ENCODE measurements around the gene TUSC2. TPM values are rescaled to one million over a fixed set of nuclear protein-coding genes. Genes with fewer than 3 reads are reported as not detected.

The TUSC2 gene
- total and polyA plus RNA-seq, 10 of the 15 experiments (the other 5 are each of a cell fraction or from before 2014, with no cell fraction given), result 4.0 to 73.8 (median 34.3) TPM

DNA sequence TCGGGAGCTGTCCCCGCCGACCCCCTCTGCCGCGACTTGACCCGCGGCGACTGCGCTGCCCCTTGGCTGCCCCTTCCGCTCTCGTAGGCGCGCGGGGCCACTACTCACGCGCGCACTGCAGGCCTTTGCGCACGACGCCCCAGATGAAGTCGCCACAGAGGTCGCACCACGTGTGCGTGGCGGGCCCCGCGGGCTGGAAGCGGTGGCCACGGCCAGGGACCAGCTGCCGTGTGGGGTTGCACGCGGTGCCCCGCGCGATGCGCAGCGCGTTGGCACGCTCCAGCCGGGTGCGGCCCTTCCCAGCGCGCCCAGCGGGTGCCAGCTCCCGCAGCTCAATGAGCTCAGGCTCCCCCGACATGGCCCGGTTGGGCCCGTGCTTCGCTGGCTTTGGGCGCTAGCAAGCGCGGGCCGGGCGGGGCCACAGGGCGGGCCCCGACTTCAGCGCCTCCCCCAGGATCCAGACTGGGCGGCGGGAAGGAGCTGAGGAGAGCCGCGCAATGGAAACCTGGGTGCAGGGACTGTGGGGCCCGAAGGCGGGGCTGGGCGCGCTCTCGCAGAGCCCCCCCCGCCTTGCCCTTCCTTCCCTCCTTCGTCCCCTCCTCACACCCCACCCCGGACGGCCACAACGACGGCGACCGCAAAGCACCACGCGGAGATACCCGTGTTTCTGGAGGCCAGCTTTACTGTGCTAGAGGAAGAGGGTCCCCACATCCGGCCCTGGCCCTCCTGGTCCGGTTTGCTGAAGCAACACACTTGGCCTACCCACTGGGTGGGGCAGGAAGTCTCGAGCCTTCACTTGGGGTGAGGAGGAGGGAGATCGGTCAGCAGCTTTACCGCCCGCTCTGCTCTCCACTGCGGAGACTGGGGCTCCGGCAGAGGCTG lies 12.7 kb upstream of the TUSC2 start, which contains the start of gene RASSF1 (continued):
- TF ChIP-seq FOS (IDR thresholded peaks at IDR 0.05; ENCODE audit: borderline replicate concordance, extremely low read depth, insufficient read length) (no peak), IKZF2 (IDR thresholded peaks at IDR 0.05) (peak in 1 of 2 experiments; percentile 24; a peak in 1 of 4 replicates), ASH2L (IDR thresholded peaks at IDR 0.05; ENCODE audit: borderline replicate concordance, low read depth) (no peak), ZNF207 (IDR thresholded peaks at IDR 0.05; ENCODE audit: borderline replicate concordance) (no peak), SMAD5 (IDR thresholded peaks at IDR 0.05; ENCODE audit: low read depth) (no peak), YBX1 (IDR thresholded peaks at IDR 0.05) (no peak), CREM (IDR thresholded peaks at IDR 0.05; ENCODE audit: low read depth) (0 out of 2 replicates have a peak, but pooled peaks have one; percentile 6), NR2F1 (conservative IDR thresholded peaks at IDR 0.05) (peak; percentile 67; the same call in 1 of the 2 replicates), CREB1 (IDR thresholded peaks at IDR 0.05; ENCODE audit: low read depth) (no peak), SUPT20H (IDR thresholded peaks at IDR 0.05; ENCODE audit: borderline replicate concordance, control insufficient read depth, low read depth, low read length) (no peak), WRNIP1 (IDR thresholded peaks at IDR 0.05; ENCODE audit: borderline replicate concordance, low read depth, low read length) (no peak), MEF2A (IDR thresholded peaks at IDR 0.05; ENCODE audit: insufficient read depth, low read depth, low read length) (no peak), CHD2 (IDR thresholded peaks at IDR 0.05; ENCODE audit: borderline replicate concordance, low read depth, low read length) (no peak), CHD4 (IDR thresholded peaks at IDR 0.05) (no peak), MLLT1 (IDR thresholded peaks at IDR 0.05) (peak; percentile 99), SREBF1 (IDR thresholded peaks at IDR 0.05; ENCODE audit: low read length) (no peak), POLR2A (IDR thresholded peaks at IDR 0.05; ENCODE audit: low read depth, low read length) (peak; percentile 79), CBX3 (IDR thresholded peaks at IDR 0.05; ENCODE audit: borderline replicate concordance, low read depth) (no peak), POU2F2 (IDR thresholded peaks at IDR 0.05; ENCODE audit: borderline replicate concordance, low read depth, low read length) (0 out of 3 replicates have a peak, but pooled peaks have one; percentile 29), SREBF2 (IDR thresholded peaks at IDR 0.05; ENCODE audit: low read length) (no peak)
- TF ChIP-seq, protein P1, sequence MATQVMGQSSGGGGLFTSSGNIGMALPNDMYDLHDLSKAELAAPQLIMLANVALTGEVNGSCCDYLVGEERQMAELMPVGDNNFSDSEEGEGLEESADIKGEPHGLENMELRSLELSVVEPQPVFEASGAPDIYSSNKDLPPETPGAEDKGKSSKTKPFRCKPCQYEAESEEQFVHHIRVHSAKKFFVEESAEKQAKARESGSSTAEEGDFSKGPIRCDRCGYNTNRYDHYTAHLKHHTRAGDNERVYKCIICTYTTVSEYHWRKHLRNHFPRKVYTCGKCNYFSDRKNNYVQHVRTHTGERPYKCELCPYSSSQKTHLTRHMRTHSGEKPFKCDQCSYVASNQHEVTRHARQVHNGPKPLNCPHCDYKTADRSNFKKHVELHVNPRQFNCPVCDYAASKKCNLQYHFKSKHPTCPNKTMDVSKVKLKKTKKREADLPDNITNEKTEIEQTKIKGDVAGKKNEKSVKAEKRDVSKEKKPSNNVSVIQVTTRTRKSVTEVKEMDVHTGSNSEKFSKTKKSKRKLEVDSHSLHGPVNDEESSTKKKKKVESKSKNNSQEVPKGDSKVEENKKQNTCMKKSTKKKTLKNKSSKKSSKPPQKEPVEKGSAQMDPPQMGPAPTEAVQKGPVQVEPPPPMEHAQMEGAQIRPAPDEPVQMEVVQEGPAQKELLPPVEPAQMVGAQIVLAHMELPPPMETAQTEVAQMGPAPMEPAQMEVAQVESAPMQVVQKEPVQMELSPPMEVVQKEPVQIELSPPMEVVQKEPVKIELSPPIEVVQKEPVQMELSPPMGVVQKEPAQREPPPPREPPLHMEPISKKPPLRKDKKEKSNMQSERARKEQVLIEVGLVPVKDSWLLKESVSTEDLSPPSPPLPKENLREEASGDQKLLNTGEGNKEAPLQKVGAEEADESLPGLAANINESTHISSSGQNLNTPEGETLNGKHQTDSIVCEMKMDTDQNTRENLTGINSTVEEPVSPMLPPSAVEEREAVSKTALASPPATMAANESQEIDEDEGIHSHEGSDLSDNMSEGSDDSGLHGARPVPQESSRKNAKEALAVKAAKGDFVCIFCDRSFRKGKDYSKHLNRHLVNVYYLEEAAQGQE (IDR thresholded peaks at IDR 0.05; ENCODE audit: low read depth, low read length), result 0 out of 2 replicates have a peak, but pooled peaks have one; percentile 7
- TF ChIP-seq, protein P2, sequence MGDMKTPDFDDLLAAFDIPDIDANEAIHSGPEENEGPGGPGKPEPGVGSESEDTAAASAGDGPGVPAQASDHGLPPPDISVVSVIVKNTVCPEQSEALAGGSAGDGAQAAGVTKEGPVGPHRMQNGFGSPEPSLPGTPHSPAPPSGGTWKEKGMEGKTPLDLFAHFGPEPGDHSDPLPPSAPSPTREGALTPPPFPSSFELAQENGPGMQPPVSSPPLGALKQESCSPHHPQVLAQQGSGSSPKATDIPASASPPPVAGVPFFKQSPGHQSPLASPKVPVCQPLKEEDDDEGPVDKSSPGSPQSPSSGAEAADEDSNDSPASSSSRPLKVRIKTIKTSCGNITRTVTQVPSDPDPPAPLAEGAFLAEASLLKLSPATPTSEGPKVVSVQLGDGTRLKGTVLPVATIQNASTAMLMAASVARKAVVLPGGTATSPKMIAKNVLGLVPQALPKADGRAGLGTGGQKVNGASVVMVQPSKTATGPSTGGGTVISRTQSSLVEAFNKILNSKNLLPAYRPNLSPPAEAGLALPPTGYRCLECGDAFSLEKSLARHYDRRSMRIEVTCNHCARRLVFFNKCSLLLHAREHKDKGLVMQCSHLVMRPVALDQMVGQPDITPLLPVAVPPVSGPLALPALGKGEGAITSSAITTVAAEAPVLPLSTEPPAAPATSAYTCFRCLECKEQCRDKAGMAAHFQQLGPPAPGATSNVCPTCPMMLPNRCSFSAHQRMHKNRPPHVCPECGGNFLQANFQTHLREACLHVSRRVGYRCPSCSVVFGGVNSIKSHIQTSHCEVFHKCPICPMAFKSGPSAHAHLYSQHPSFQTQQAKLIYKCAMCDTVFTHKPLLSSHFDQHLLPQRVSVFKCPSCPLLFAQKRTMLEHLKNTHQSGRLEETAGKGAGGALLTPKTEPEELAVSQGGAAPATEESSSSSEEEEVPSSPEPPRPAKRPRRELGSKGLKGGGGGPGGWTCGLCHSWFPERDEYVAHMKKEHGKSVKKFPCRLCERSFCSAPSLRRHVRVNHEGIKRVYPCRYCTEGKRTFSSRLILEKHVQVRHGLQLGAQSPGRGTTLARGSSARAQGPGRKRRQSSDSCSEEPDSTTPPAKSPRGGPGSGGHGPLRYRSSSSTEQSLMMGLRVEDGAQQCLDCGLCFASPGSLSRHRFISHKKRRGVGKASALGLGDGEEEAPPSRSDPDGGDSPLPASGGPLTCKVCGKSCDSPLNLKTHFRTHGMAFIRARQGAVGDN (IDR thresholded peaks at IDR 0.05), result peak; percentile 91
